MM.1S (cell line): ENCODE results near the gene PIP5K1C.
A peak's percentile ranks its signal among the peaks of the same experiment; 100 is the strongest.

ENCODE experiments used
- DNase-seq: peaks from one replicate; pipeline ENCODE4 v3.0.0-alpha.2; 2015
- H2AFZ ChIP-seq: fragments of 300-600 bp; sonication (generic); 2 replicates; pipeline ENCODE4 v1.6.0; 2016; ENCODE audit warnings: antibody characterized with exemption, low read length
- H3F3A ChIP-seq: fragments of 300-600 bp; sonication (generic); 2 replicates; pipeline ENCODE4 v1.6.1; 2016; ENCODE audit warnings: mild to moderate bottlenecking, antibody characterized with exemption, low read length, moderate library complexity, mixed read lengths; ENCODE audit not compliant: insufficient read depth
- H3K27ac ChIP-seq: fragments of 300-600 bp; sonication (generic); 2 replicates; pipeline ENCODE4 v1.5.1; 2016; ENCODE audit warnings: mild to moderate bottlenecking, low read length
- H3K27me3 ChIP-seq: fragments of 300-600 bp; sonication (generic); replicated peaks from 2 replicates; pipeline ENCODE4 v1.6.0; 2016; ENCODE audit warnings: low read length; ENCODE audit not compliant: insufficient read depth
- H3K36me3 ChIP-seq: fragments of 300-600 bp; sonication (generic); replicated peaks from 2 replicates; pipeline ENCODE4 v1.6.1; 2016; ENCODE audit warnings: mild to moderate bottlenecking, low read length, mixed read lengths; ENCODE audit not compliant: insufficient read depth
- H3K4me1 ChIP-seq: fragments of 300-600 bp; sonication (generic); 2 replicates; pipeline ENCODE4 v1.6.1; 2016; ENCODE audit warnings: low read length, mixed read lengths
- H3K4me2 ChIP-seq: fragments of 300-600 bp; sonication (generic); 2 replicates; pipeline ENCODE4 v1.6.0; 2016; ENCODE audit warnings: low read depth, low read length
- H3K4me3 ChIP-seq: fragments of 300-600 bp; sonication (generic); 2 replicates; pipeline ENCODE4 v1.5.1; 2016; ENCODE audit warnings: low read length, mixed read lengths
- H3K79me2 ChIP-seq: fragments of 300-600 bp; sonication (generic); 2 replicates; pipeline ENCODE4 v1.6.1; 2016; ENCODE audit warnings: mixed run types, low read length, mixed read lengths
- H3K9ac ChIP-seq: fragments of 300-600 bp; sonication (generic); 2 replicates; pipeline ENCODE4 v1.6.1; 2016; ENCODE audit warnings: low read length, mixed read lengths
- H3K9me2 ChIP-seq: fragments of 300-600 bp; sonication (generic); replicated peaks from 2 replicates; pipeline ENCODE4 v1.6.1; 2016; ENCODE audit warnings: mild to moderate bottlenecking, low read length, mixed read lengths; ENCODE audit not compliant: insufficient read depth
- H3K9me3 ChIP-seq: fragments of 300-600 bp; sonication (generic); replicated peaks from 2 replicates; pipeline ENCODE4 v1.6.1; 2016; ENCODE audit warnings: mild to moderate bottlenecking, low read length, mixed read lengths; ENCODE audit not compliant: insufficient read depth
- H4K20me1 ChIP-seq: fragments of 300-600 bp; sonication (generic); 2 replicates; pipeline ENCODE4 v1.6.1; 2016; ENCODE audit warnings: mild to moderate bottlenecking, low read length, moderate library complexity, mixed read lengths; ENCODE audit not compliant: insufficient read depth
- EZH2 ChIP-seq: fragments of 300-600 bp; sonication (generic); optimal IDR thresholded peaks from 2 replicates; pipeline ENCODE3; 2017; ENCODE audit warnings: low read depth, mild to moderate bottlenecking, antibody characterized with exemption, low read length, mixed read lengths
- EZH2phosphoT487 ChIP-seq: fragments of 300-600 bp; sonication (generic); IDR thresholded peaks from 2 replicates; pipeline ENCODE4 v1.6.1; 2018; ENCODE audit warnings: antibody characterized with exemption, low read length
- TF ChIP-seq, protein P1 (sequence below): fragments of 300-600 bp; sonication (generic); IDR thresholded peaks from 2 replicates; pipeline ENCODE4 v1.5.1; 2016; ENCODE audit warnings: antibody characterized with exemption, low read length, mixed read lengths

Gene PIP5K1C

DNA sequence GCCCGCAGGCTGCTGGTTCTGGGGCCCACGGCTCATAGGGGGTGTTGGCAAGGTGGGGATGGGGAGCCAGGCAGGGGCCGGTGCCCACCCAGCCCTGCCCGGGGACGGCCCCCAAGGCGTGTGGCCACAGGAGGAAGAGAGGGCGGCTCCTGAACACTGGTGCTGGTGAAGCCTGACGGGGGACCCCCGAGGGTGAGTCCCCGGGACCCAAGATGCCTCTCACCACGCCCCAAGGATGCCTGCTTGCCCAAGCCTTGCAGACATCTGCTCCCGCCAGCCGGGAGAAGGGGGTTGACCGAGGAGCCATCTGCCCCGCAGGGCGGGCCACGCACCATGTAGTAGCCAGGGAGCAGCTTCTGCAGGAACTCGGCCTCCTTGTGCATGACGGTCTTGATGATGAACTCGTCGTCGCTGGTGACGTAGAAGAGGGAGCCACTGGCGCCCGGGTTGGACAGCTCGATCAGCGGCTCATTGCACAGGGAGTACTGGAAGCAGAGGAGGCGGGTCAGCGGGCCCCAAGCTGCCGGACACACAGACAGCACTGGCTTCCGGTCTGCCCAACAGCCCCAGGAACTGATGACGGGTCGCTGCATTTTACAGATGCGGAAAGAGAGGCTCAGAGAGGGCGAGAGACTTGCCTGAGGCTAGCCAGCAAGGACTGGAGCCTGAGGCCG is 44.1 kb downstream of the PIP5K1C start:
- no peak overlapping the region for H3K4me3 ChIP-seq
- TF ChIP-seq EZH2 (no peak), EZH2phosphoT487 (no peak)
- TF ChIP-seq, protein P1, sequence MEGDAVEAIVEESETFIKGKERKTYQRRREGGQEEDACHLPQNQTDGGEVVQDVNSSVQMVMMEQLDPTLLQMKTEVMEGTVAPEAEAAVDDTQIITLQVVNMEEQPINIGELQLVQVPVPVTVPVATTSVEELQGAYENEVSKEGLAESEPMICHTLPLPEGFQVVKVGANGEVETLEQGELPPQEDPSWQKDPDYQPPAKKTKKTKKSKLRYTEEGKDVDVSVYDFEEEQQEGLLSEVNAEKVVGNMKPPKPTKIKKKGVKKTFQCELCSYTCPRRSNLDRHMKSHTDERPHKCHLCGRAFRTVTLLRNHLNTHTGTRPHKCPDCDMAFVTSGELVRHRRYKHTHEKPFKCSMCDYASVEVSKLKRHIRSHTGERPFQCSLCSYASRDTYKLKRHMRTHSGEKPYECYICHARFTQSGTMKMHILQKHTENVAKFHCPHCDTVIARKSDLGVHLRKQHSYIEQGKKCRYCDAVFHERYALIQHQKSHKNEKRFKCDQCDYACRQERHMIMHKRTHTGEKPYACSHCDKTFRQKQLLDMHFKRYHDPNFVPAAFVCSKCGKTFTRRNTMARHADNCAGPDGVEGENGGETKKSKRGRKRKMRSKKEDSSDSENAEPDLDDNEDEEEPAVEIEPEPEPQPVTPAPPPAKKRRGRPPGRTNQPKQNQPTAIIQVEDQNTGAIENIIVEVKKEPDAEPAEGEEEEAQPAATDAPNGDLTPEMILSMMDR = no peak
- H4K20me1 ChIP-seq = no peaks in the 10 kb centered on the region
- H3K4me1 ChIP-seq = no peaks in the 10 kb centered on the region
- no peak overlapping the region for H3K9ac ChIP-seq
- no peak overlapping the region for H3K4me2 ChIP-seq
- no peak overlapping the region for H3K27ac ChIP-seq
- H3K27me3 ChIP-seq = no peaks in the 10 kb centered on the region
- no peaks in the 10 kb centered on the region for H3K36me3 ChIP-seq
- no peak overlapping the region for H2AFZ ChIP-seq
- H3K9me2 ChIP-seq = no peaks in the 10 kb centered on the region
- H3K9me3 ChIP-seq = no peaks in the 10 kb centered on the region
- no peak for DNase-seq
- no peaks in the 10 kb centered on the region for H3F3A ChIP-seq
- H3K79me2 ChIP-seq = no peaks in the 10 kb centered on the region

DNA sequence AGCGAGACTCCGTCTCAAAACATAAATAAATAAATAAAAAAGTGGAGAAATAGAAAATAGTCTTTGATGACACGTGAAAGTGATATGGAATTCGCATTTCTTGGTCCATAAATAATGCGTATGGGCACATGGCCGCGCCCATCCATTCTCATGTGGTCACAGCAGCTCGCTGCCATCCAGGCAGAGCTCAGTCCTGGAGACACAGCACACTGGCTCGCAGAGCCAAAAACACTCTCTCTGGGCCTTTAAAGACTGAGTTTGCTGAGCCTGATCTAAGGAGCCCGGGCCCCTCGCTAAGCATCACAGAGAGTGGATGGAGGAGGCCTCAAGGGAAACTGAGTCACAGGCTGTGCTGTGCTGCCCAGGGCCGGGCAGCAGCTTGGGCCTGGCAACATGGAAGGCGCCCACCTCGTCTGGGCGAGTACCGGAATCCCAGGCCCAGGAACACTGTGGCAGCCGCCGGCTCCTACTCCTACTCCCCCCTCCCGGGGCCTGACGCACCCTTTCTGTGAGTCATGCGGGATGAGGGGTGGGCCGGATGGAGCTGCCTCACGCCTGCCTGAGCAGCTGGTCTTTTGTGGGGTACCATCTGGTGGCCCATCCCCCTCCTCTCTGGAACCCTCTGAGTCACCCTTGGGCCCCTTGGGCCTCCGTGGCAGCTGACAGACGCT is 44.7 kb downstream of the PIP5K1C start:
- Histone ChIP-seq H3K36me3 (no peaks in the 10 kb centered on the region), H3F3A (no peaks in the 10 kb centered on the region), H2AFZ (no peak overlapping the region), H3K4me3 (no peak overlapping the region), H3K27ac (no peak overlapping the region), H3K79me2 (no peaks in the 10 kb centered on the region), H4K20me1 (no peaks in the 10 kb centered on the region), H3K9me3 (no peaks in the 10 kb centered on the region), H3K4me2 (no peak overlapping the region), H3K9me2 (no peaks in the 10 kb centered on the region), H3K27me3 (no peaks in the 10 kb centered on the region), H3K4me1 (no peaks in the 10 kb centered on the region), H3K9ac (no peak overlapping the region)
- TF ChIP-seq, protein P1 = no peak
- no peak for TF ChIP-seq EZH2phosphoT487
- TF ChIP-seq EZH2 = no peak
- DNase-seq = no peak

DNA sequence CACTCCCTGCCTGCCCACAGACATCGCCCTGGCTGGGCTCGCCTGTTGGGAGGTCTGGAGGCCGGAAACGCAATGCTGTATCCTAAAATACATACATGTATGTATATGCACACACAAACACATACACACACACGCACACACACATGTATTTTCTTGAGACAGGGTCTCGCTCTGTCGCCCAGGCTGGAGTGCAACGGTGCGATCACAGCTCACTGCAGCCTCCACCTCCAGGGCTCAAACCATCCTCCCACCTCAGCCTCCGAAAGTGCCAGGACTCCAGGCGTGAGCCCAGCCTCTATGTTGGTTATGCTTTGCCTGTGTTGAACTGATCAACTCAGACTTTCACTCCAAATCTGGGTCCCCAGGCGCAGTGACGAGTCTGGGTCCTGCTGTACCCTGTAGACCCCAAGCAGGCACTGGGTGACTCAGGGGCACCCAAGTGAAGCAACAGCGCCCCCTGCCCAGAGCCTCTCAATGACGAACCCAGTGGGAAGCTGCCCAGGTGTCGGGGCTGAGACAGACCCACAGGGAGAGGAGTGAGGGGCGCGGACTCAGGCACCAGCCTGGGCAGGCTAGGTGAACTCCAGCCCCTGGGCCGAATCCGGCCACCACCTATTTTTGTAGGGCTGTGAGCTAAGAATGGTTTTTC is 46.3 kb downstream of the PIP5K1C start:
- Histone ChIP-seq H3K79me2 (no peaks in the 10 kb centered on the region), H3K27ac (no peak overlapping the region), H3K27me3 (no peaks in the 10 kb centered on the region), H4K20me1 (no peaks in the 10 kb centered on the region), H3F3A (no peaks in the 10 kb centered on the region), H3K36me3 (no peaks in the 10 kb centered on the region), H2AFZ (no peak overlapping the region), H3K4me3 (no peak overlapping the region), H3K4me2 (no peak overlapping the region), H3K4me1 (no peaks in the 10 kb centered on the region), H3K9me2 (no peaks in the 10 kb centered on the region), H3K9ac (no peak overlapping the region), H3K9me3 (no peaks in the 10 kb centered on the region)
- TF ChIP-seq EZH2 (no peak), EZH2phosphoT487 (no peak)
- TF ChIP-seq, protein P1 = peak; percentile 14; the same call in 1 of the 2 replicates
- DNase-seq = no peak
